T follicular helper cell (primary cell): ENCODE results near the gene SMIM14.

Source experiments
- DNase-seq: peaks from one replicate; pipeline ENCODE4 v3.0.0-alpha.2; 2020; ENCODE audit warnings: low read depth

SMIM14 gene

GRCh38 chr4:39502019-39502663, 136.5 kb downstream of the SMIM14 start:
- DNase-seq, result no peak

GRCh38 chr4:39498727-39499020, 140.0 kb downstream of the SMIM14 start:
- DNase-seq, result no peak

- DNase-seq, result no peak
These were observed 140.5 kb downstream of the SMIM14 start for GRCh38 chr4:39497909-39498726.
